ENCODE results near the gene SIGLEC15. TPM values are rescaled to one million over a fixed set of nuclear protein-coding genes. Genes with fewer than 3 reads are reported as not detected.
"Not testable (repeated sequence)": the region's sequence is repeated elsewhere in the genome, so short reads cannot be mapped to it uniquely, and the experiment has no call there.

Gene SIGLEC15
- total RNA-seq, 3 donors from 2014 or later = not detected

DNA sequence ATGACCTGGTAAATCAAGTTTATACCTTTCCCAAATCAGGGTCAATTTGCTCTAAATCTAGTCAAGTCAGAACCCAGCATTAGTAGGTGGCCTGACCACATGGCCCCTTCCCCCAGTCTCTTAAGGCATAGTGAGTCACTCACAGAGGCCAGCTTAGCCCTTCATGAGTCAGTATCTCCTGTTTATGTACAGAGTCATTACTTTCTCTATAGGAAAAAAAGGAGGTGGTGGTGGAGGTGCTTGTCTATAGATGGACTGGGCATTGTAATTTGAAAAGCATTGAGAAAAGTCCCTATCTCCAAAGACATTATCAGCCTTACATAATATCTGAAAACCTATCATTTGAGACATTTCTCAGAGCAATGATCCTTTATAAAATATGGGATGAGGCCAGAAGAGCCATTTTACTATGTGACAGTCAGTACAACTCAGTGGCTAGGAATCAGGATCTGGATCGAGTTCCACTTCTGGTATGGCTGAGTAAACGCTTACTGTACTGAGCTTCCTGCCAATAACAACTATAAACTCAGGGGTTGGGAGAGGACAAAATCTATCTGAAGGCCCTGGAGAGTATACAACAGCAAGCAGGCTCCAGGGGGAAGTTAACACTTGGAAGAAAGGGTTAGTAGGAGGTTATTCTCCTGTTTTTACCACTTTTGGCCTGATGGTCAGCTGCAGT is 22.5 kb upstream of the SIGLEC15 start:
- ATAC-seq = peak in 1 of 2 donors; percentile 21
- Mint-ChIP-seq H3K36me3 (ENCODE audit: insufficient read depth) (peaks cover 4% of the 10 kb centered on the region), H3K27me3 (ENCODE audit: low read depth) (peaks cover 5% of the 10 kb centered on the region), H3K4me1 (ENCODE audit: low read depth) (no peaks in the 10 kb centered on the region), H3K9me3 (peaks cover 14% of the 10 kb centered on the region), H3K4me3 (no peak overlapping the region)
- DNase-seq = no peak

DNA sequence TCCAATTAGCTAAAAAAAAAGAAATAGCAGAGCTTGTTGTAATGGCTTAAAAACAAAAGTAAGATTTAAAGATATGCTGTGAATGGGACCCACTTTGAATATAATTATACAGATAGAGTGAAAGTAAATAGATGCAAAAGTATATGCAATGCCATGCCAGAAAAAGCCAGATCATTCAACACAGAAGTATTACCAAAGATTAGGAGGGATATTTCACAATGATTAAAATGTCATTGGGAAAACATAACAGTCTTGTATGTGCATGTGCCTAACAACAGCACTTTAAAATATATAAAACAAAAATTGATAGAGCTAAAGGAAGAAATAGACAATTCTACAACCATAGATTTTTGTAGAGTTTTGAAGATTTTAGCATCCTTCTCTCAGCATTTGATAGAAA is 19.9 kb upstream of the SIGLEC15 start:
- H3K27me3 Mint-ChIP-seq (ENCODE audit: low read depth) = peaks cover 5% of the 10 kb centered on the region
- DNase-seq (no peak), ATAC-seq (no peak)
- H3K9me3 Mint-ChIP-seq = peaks cover 18% of the 10 kb centered on the region
- H3K4me3 Mint-ChIP-seq = no peak overlapping the region
- H3K36me3 Mint-ChIP-seq (ENCODE audit: insufficient read depth) = peaks cover 6% of the 10 kb centered on the region
- H3K4me1 Mint-ChIP-seq (ENCODE audit: low read depth) = peaks cover 12% of the 10 kb centered on the region

DNA sequence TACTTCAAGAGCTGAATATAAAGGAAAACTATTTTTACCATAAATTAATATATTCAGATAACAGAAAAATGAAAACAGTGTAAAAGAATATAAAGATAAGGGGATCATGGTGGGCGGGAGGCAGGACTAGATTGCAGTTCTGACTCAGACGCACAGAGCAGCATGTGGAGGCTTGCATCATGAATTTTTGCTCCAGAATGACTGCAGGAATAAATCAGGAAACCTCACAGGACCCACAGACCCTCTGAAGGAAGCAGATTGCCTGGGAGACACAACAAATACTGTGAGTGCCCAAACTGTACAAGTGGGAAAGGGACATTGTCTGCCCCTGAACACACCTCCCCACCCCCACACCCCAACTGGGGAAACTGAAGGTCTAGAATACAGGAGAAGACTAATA is 19.2 kb upstream of the SIGLEC15 start:
- no peak overlapping the region for H3K4me3 Mint-ChIP-seq
- H3K4me1 Mint-ChIP-seq (ENCODE audit: low read depth) = peaks cover 12% of the 10 kb centered on the region

DNA sequence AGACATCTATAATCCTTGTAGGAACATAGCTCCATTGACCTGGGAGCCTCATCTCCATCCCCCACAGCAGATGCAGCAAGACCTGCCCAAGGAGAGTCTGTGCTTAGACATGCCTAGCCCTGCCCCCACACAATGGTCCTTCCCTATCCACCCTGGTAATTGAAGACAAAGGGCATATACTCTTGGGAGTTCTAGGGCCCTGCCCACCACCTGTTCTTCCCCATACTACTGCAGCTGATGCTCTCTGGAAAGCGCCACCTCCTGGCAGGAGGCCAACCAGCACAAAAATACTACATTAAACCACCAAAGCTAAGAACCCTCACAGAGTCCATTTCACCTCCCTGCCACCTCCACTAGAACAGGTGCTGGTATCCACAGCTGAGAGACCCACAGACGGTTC is 18.3 kb upstream of the SIGLEC15 start:
- not testable (repeated sequence) for DNase-seq; H3K36me3 Mint-ChIP-seq (ENCODE audit: insufficient read depth); ATAC-seq; H3K27me3 Mint-ChIP-seq (ENCODE audit: low read depth); H3K4me3 Mint-ChIP-seq
- peaks cover 18% of the 10 kb centered on the region for H3K9me3 Mint-ChIP-seq
- peaks cover 12% of the 10 kb centered on the region for H3K4me1 Mint-ChIP-seq (ENCODE audit: low read depth)

More for the DNA sequence above, 19.2 kb upstream of the SIGLEC15 start:
- peaks cover 4% of the 10 kb centered on the region for H3K27me3 Mint-ChIP-seq (ENCODE audit: low read depth)
- DNase-seq (no peak), ATAC-seq (no peak)
- H3K9me3 Mint-ChIP-seq = peaks cover 18% of the 10 kb centered on the region
- peaks cover 6% of the 10 kb centered on the region for H3K36me3 Mint-ChIP-seq (ENCODE audit: insufficient read depth)

DNA sequence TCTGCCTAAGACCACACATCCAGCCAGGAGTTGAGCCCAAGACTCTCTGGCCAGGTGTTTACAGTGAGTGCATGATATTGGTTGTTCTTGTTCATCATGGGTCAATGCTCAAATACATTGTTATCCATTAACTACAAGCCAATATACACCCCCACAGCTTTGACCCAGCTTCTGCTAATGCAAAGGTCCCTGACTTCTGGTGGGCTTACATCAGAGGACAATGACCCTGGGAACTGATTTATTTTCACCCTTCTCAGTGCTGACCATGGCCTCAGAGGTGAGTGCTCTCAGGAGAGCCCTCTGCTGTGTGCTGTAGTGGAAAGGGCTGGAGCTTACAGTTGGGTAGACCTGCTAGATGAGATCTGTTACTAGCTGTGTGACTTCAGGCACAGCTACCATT is 10.7 kb upstream of the SIGLEC15 start:
- not testable (repeated sequence) for DNase-seq; H3K36me3 Mint-ChIP-seq (ENCODE audit: insufficient read depth); ATAC-seq; H3K27me3 Mint-ChIP-seq (ENCODE audit: low read depth); H3K4me3 Mint-ChIP-seq; H3K4me1 Mint-ChIP-seq (ENCODE audit: low read depth)
- peaks cover 14% of the 10 kb centered on the region for H3K9me3 Mint-ChIP-seq

DNA sequence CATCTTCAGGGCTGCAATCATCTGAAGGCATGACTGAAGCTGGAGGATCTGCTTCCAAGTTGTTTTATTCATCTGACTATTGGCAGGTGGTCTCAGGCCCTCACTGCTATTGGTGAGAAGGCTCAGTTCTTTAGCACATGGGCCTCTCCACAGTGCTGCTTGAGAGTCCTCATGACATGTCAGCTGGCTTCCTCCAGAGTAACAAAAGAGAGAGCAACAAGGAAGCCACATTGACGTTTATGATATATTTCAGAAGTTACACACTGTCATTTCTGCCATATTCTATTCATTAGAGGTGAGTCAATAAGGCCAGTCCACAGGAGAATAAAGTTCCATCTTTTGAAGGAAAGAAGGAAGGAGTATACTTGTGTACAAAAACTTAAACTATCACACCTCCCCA is 7.9 kb upstream of the SIGLEC15 start:
- Mint-ChIP-seq H3K4me3 (no peak overlapping the region), H3K36me3 (ENCODE audit: insufficient read depth) (peaks cover 5% of the 10 kb centered on the region), H3K27me3 (ENCODE audit: low read depth) (peaks cover 6% of the 10 kb centered on the region), H3K9me3 (peaks cover 12% of the 10 kb centered on the region), H3K4me1 (ENCODE audit: low read depth) (no peaks in the 10 kb centered on the region)
- DNase-seq (no peak), ATAC-seq (no peak)

DNA sequence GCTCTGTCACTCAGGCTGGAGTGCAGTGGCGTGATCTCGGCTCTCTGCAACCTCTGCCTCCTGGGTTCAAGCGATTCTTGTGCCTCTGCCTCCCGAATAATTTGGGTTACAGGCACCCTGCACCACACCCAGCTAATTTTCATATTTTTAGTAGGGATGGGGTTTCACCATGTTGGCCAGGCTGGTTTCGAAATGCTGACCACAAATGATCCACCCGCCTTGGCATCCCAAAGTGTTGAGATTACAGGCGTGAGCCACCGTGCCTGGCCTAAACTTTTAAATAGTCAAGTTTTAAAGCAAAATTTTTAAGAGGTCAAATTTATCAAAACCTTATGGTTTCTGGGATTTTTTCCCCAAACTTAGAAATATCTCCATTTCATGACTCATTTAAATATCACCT is 6.7 kb upstream of the SIGLEC15 start:
- H3K36me3 Mint-ChIP-seq (ENCODE audit: insufficient read depth); DNase-seq; ATAC-seq; H3K4me3 Mint-ChIP-seq; H3K4me1 Mint-ChIP-seq (ENCODE audit: low read depth): not testable (repeated sequence)
- peaks cover 12% of the 10 kb centered on the region for H3K27me3 Mint-ChIP-seq (ENCODE audit: low read depth)
- H3K9me3 Mint-ChIP-seq = peaks cover 12% of the 10 kb centered on the region

DNA sequence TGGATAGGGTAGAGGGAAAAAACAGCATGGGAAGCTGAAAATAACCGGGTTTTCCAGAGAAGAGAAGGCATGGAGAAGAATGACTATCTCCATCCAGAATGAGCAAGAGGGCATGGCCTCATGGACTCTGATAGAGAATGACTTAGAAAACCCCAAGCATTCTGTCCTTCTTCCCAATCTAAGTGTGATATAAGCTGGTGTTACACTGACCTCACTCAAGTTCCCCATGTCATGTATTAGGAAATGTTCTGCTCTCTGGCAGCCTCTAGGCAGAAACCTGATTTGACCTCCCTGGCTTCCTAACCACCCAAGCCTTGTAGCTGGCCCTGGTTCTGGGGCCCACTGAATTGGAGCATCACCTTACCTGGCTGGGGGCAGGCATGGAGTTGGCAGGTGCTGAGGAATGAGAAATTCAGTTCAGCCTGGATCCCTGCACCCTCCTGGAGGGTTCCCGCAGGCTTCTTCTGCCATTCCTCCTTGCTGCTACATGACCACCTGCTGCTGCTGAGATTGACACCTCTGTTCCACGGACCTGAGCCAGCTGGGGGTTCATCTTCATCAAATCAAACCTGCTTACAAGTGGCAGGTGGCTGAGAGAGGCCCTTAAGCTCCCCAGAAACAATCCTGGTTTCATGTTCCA is 5.2 kb upstream of the SIGLEC15 start:
- ATAC-seq = no peak
- DNase-seq = no peak
- peaks cover 12% of the 10 kb centered on the region for H3K9me3 Mint-ChIP-seq
- H3K36me3 Mint-ChIP-seq (ENCODE audit: insufficient read depth) = peaks cover 5% of the 10 kb centered on the region
- no peak overlapping the region for H3K4me3 Mint-ChIP-seq
- peaks cover 6% of the 10 kb centered on the region for H3K4me1 Mint-ChIP-seq (ENCODE audit: low read depth)
- peaks cover 12% of the 10 kb centered on the region for H3K27me3 Mint-ChIP-seq (ENCODE audit: low read depth)

DNA sequence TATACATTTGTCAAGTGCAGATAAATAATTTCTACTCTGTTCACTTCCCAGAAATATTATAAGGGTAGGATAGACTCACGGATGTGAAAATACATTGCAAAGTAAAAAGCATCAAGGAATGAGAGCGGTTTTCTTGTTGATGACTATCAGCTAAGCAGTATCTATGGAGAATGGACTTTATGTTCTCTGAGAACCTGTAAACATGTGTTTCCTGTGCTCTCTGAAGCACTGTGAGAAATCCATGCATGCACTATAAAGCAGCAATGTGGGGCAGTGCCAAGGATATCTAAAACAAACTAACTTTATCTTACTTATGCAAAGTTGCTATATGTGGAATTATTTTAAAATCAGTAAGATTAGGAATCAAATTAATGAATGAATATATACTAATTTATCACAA is 4.4 kb upstream of the SIGLEC15 start:
- no peak overlapping the region for H3K4me3 Mint-ChIP-seq
- H3K27me3 Mint-ChIP-seq (ENCODE audit: low read depth) = peaks cover 12% of the 10 kb centered on the region
- no peak for ATAC-seq
- H3K36me3 Mint-ChIP-seq (ENCODE audit: insufficient read depth) = peaks cover 5% of the 10 kb centered on the region
- H3K9me3 Mint-ChIP-seq = peaks cover 11% of the 10 kb centered on the region
- DNase-seq = no peak
- H3K4me1 Mint-ChIP-seq (ENCODE audit: low read depth) = peaks cover 12% of the 10 kb centered on the region

DNA sequence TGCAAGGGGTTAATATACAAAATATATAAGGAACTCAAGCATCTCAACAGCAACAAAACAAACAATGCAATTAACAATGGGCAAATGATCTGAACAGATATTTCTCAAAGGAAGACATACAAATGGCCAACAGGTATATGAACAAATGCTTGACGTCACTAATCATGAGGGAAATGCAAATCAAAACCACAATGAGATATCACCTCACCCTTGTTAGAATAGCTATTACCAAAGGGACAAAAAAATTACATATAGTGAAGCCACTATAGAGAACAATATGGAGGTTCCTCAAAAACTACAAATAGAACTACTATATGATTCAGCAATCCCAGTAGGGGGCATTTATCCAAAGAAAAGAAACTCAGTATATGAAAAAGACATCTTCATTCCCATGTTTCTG is 3.8 kb upstream of the SIGLEC15 start:
- ATAC-seq = no peak
- Mint-ChIP-seq H3K27me3 (ENCODE audit: low read depth) (peaks cover 12% of the 10 kb centered on the region), H3K4me1 (ENCODE audit: low read depth) (peaks cover 13% of the 10 kb centered on the region)

DNA sequence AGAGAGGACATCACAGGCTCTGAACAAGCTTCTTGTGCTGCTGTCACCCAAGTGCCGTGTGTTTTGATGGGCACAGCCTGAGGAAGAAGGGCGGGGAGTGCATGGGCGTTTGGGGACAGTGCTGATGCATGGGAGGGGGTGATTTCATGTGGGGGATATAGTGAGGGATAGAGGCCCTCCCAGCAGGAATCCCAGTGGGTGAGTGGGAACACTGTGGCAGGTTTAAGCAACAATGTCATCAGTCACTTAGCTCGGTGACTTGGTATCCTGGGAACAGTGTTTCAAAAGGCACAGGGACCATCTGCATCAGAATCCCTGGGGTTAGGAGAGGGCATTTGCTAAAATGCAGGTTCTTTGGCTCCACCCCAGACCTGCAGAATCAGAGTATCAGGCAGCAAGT is 609 bp downstream of the SIGLEC15 start:
- Mint-ChIP-seq H3K4me1 (ENCODE audit: low read depth) (peaks cover 22% of the 10 kb centered on the region), H3K9me3 (peaks cover 3% of the 10 kb centered on the region), H3K27me3 (ENCODE audit: low read depth) (peaks cover 11% of the 10 kb centered on the region), H3K4me3 (no peak overlapping the region), H3K36me3 (ENCODE audit: insufficient read depth) (peaks cover 2% of the 10 kb centered on the region)
- ATAC-seq (no peak), DNase-seq (no peak)

More for the DNA sequence above, 3.8 kb upstream of the SIGLEC15 start:
- Mint-ChIP-seq H3K36me3 (ENCODE audit: insufficient read depth) (peaks cover 2% of the 10 kb centered on the region), H3K4me3 (no peak overlapping the region), H3K9me3 (peaks cover 6% of the 10 kb centered on the region)
- no peak for DNase-seq

DNA sequence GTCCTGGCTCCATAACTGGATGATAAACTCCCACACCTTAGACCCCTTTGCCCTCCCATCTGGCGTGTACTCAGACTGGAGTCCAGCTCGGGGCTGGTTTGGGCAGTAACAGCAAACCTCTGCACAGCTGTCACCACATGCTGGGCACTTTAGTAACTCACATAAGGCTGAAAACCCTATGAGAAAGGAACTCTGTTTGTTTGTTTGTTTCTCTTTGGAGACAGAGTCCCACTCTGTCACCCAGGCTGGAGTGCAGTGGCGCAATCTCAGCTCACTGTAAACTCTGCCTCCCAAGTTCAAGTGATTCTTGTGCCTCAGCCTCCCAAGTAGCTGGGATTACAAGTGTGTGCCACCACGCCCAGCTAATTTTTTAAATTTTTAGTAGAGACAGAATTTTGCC is 1.2 kb downstream of the SIGLEC15 start:
- H3K4me3 Mint-ChIP-seq; H3K36me3 Mint-ChIP-seq (ENCODE audit: insufficient read depth); DNase-seq; ATAC-seq; H3K9me3 Mint-ChIP-seq: not testable (repeated sequence)
- Mint-ChIP-seq H3K27me3 (ENCODE audit: low read depth) (peaks cover 11% of the 10 kb centered on the region), H3K4me1 (ENCODE audit: low read depth) (peaks cover 22% of the 10 kb centered on the region)

DNA sequence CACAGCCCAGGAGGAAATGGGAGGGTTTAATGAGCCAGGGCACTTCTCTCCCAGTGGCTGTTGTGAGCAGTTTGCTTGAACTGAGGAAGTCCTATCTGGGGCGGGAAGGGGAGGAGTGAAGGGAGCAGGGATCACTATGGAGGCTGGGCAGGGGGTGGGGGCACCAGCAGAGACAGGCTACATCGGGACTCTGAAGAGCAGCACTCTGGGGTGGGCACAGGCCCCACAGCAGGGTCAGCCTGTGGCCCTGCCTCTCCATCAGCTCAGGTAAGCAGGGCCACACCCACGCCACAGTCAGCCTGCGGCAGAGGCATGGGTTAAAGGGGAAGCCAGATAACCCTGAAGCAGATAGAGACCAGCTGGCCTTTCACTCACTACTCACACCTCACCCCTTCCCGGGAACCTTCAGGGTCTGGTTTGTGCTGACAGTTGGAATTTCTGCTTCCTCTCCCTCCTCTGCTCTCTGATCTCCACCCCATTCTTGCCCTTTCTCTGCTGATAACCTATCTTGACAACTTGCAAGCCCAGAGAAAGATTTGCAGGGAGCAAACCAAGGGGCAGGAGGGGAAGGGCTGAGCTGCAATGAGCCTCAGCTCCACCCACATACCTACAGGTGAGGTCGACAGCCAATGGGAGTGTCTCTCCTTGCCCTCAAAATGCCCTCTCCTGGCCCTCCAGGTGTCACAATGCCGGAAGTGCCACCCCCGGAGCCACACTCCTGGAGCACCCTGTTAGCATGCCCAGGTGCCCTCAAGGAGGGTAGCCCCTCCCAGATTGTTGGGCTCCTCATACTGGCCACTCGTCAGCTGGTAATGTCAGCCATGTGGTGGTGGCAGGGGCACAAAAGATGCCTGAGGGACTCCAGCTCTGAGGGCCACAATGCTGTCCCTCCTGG is 3.7 kb downstream of the SIGLEC15 start:
- Mint-ChIP-seq H3K27me3 (ENCODE audit: low read depth) (peaks cover 8% of the 10 kb centered on the region), H3K4me1 (ENCODE audit: low read depth) (peaks cover 22% of the 10 kb centered on the region), H3K9me3 (no peaks in the 10 kb centered on the region), H3K4me3 (no peak overlapping the region), H3K36me3 (ENCODE audit: insufficient read depth) (no peaks in the 10 kb centered on the region)
- ATAC-seq (no peak), DNase-seq (no peak)

DNA sequence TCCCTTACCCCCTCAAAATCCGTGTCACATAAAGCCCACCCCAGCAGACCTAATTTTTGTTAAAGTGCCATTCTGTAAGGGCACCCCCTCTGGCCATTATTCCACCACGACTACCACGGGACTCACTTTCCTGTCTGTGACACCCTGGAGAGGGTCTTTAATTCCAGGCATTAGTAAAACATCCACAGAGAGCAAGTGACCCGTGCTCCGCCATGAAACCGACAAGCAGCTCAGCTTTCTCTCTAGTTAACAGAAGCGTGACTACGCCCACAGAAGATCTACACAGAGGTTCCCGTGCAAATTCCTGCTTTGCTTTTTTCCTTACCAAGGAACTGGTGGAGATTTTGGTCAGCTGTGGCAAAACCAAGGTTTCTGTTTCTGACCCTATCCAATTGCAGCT is 4.4 kb downstream of the SIGLEC15 start:
- peaks cover 16% of the 10 kb centered on the region for H3K4me1 Mint-ChIP-seq (ENCODE audit: low read depth)
- no peak overlapping the region for H3K4me3 Mint-ChIP-seq
- H3K27me3 Mint-ChIP-seq (ENCODE audit: low read depth) = peaks cover 9% of the 10 kb centered on the region
- DNase-seq = no peak
- no peaks in the 10 kb centered on the region for H3K36me3 Mint-ChIP-seq (ENCODE audit: insufficient read depth)
- no peaks in the 10 kb centered on the region for H3K9me3 Mint-ChIP-seq
- ATAC-seq = no peak
